HG02623 (cell line): ENCODE data around the gene SMIM45.

Source experiments
- ATAC-seq: cut with Tn5 transposase; IDR thresholded peaks from one replicate; pipeline ENCODE4 v1.9.1; 2021; ENCODE audit warnings: moderate library complexity; ENCODE audit not compliant: unreplicated experiment

The SMIM45 gene

GRCh38 chr22:41966607-41967240 is 14.8 kb downstream of the SMIM45 start:
- ATAC-seq: no peak

GRCh38 chr22:41968601-41969000 is 16.7 kb downstream of the SMIM45 start:
- no peak for ATAC-seq

- ATAC-seq: no peak
Measured at GRCh38 chr22:41969110-41969646, 17.2 kb downstream of the SMIM45 start, which contains the start of gene SEPTIN3. Gene SEPTIN3, plus strand, starts transcription at chr22:41969443. Its CDS starts 2,050 bp downstream, at chr22:41971493.

- ATAC-seq: no peak
Measured at GRCh38 chr22:41970601-41971000, 18.7 kb downstream of the SMIM45 start.

GRCh38 chr22:41971431-41971830 is 19.5 kb downstream of the SMIM45 start:
- ATAC-seq: no peak

GRCh38 chr22:41974691-41975290 is 22.8 kb downstream of the SMIM45 start:
- no peak for ATAC-seq

GRCh38 chr22:41975299-41976069 is 23.5 kb downstream of the SMIM45 start:
- no peak for ATAC-seq

GRCh38 chr22:41976070-41976901 is 24.3 kb downstream of the SMIM45 start:
- no peak for ATAC-seq

GRCh38 chr22:41976961-41977566 is 25.1 kb downstream of the SMIM45 start:
- no peak for ATAC-seq

- no peak for ATAC-seq
Measured at GRCh38 chr22:41978732-41979131, 26.8 kb downstream of the SMIM45 start.

GRCh38 chr22:41979423-41980250 is 27.7 kb downstream of the SMIM45 start:
- ATAC-seq: no peak

GRCh38 chr22:41982865-41983264 is 30.9 kb downstream of the SMIM45 start:
- ATAC-seq: no peak

- no peak for ATAC-seq
Measured at GRCh38 chr22:41983513-41984405, 31.8 kb downstream of the SMIM45 start.

GRCh38 chr22:41987276-41987675 is 35.3 kb downstream of the SMIM45 start:
- no peak for ATAC-seq

- ATAC-seq: no peak
Measured at GRCh38 chr22:41989246-41989645, 37.3 kb downstream of the SMIM45 start.

GRCh38 chr22:41991111-41991510 is 39.2 kb downstream of the SMIM45 start:
- no peak for ATAC-seq

- ATAC-seq: no peak
Measured at GRCh38 chr22:41992496-41992895, 40.5 kb downstream of the SMIM45 start.

- no peak for ATAC-seq
Measured at GRCh38 chr22:41995211-41995610, 43.3 kb downstream of the SMIM45 start.

GRCh38 chr22:41996826-41997225 is 44.9 kb downstream of the SMIM45 start:
- ATAC-seq: no peak
